HG03025 (cell line): ENCODE data around the gene ANKH.

ENCODE experiments used
- ATAC-seq: cut with Tn5 transposase; IDR thresholded peaks from one replicate; pipeline ENCODE4 v1.9.1; 2021; ENCODE audit warnings: mild to moderate bottlenecking, moderate library complexity; ENCODE audit not compliant: unreplicated experiment, low FRiP score

Gene ANKH

DNA sequence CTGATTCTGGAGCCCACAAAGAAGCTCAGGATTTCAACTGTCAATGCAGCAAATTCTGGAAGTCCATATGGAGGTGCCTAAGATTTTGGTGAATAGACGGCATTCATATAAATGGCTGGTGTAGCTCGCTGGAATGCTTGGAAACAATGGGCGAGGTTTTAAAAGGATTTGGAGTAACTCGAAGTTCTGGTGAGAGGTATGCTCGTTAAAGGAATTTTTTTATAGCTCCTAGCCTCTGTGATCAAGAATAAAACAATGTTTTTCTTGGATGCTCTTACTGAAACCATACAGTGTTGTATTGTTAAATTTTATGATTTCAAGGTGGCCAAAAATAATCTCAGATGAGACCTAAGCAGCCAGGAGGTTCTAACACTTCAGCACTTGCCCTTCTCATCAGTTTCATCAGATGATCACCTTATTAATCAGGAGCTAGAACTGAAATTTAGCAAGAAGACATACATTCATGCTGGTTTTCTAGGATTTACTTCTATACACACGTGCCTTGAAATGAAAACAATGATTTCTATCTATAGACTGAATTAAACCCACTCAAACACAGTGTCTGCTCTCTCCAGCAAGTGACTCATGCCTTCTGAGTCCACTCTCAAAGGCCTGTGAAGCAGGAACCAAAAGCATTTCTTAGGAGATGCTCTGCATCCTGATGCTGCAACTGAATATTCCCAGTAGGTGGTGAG, 127.8 kb downstream of the ANKH start:
- ATAC-seq, result no peak

DNA sequence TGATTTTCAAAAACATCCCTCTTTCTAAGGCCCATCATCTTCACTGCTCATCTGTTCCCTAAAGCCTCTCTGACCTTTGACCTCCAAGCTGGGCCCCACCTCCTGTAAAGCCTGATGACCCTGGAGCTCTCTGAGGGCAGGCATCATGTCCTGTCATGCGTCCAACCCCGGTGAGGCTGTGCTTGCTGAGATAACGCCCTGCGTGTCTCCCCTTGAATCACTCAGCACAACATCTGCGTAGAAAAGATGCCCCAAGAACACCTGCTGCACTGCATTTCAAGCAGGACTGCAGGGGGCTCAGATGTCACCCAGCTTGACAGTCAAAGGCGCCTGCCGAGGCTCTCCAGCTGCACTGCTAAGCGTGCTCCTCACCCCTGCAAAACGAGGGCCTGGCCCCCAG, 129.1 kb downstream of the ANKH start:
- ATAC-seq, result no peak

DNA sequence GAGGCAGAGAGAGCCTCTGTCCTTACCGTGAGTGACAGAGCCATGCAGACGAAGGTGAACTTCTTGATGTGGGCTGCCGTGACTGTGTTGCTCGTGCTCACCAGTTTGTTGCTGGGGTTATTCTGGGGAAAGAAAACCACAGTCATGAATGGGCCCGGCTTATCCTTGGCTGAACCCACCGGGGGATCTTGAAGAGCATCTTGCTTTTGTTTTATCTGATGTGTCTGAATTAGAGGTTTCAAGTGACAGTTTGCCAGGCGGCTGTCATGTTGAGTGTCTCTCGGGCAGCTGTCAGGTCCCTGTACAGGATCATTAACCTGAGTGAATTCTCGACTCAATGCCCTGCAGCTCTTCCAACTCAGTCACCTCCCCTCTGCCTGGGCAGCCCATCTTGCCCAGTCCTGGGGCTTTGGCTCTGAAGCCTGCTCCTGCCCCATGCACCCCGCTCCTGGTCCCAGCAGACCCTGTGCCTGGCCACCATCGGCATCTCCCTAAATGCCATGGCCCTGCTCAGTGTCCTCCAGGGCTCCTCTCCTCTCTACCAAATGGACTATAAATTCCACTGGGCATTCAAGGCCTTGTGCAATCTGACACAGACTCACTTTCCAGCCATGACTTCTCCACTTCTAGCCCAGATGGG, 129.7 kb downstream of the ANKH start:
- ATAC-seq, result no peak

DNA sequence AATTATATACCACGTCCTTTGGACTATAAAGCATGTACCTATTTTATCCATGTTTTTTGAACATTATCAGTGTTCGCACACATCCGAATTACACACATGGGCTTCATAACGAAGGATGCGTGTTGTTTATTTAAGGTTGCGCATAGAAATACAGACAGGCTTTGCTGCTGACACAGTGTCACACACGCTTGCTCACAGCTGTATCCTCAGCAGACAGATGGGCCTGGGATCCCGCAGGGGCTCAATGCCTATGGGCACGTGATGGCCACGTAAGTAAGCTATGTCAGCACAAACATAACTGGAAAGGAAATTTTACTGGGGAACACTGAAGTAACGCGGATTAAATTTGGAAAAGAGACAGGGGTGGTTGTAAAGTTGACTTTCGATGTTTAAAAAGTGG, 130.4 kb downstream of the ANKH start:
- ATAC-seq, result no peak

DNA sequence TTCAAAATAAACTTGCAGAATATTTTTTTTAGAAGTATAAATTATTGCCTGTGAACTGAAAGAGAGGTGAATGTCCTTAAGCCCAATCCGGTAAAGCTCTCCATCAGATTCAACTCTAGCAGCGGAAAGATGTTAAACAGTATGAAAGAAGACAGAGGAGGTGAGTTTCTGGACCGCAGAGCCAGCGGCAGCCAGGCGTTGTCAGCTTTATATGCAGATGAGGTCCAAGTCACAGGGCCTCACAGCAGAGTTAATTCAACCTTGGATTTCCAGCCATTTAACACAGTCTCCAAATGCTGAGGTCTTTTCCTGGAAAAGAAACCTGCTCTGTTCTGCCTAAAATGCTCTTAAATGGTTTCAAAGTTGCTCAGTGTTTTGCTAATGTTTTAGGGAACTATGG, 131.6 kb downstream of the ANKH start:
- ATAC-seq, result no peak

DNA sequence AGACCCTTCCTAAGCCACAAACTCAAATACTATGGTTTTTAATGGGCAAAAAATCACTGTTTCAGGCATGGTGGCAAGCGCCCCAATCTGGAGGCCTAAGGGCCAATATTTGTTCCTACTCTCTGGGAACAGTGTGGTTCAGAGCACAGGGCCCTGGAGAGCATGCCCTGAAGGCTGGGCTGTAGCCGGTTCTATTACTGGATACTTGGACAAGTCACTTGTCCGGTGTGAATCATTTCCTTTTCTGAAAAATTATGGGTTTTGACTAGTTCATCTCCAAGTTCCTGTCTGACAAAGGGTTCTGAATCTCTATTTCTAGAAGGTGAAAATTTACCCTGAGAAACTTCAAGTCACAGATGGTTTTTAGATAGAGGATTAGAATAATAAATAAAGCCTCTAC, 132.0 kb downstream of the ANKH start:
- no peak for ATAC-seq

DNA sequence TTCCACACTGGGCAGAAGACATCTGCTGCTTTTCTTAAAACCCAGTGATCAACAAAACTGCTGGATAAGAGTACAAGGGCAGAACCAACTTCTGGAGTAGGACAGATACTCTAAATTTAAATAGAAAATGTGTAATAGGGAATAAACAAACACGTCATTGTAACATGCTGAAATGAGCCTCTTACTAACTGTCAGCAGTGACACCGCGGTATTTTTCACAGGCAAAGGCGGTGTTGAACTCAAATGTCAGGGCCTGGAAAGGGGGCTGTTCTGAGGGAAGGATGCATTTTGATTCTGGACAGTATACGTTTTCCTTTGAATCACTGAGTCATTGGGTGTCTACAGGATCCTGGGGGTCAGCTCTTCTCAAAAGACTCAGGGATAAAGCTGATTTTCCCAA, 133.5 kb downstream of the ANKH start:
- ATAC-seq, result no peak

DNA sequence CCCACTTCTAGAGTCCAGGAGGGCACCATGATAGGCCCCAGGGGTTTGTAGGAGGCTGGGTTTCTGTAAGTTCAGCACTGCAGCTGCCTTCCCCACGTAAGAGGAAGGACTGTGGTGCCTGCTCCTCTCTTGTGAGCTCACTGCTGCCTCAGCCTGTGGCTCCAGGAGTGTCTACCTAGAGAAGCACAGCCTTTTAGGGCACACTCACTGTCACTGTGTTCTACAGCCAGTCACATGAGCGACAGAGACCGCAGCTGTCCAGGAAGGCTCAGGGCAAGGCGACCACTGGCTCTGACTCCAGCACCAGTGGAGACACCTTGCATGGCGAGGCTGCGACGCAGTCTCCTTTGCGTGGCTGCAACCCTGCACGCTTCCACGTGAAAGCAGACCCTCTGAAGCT, 134.3 kb downstream of the ANKH start:
- ATAC-seq, result no peak

DNA sequence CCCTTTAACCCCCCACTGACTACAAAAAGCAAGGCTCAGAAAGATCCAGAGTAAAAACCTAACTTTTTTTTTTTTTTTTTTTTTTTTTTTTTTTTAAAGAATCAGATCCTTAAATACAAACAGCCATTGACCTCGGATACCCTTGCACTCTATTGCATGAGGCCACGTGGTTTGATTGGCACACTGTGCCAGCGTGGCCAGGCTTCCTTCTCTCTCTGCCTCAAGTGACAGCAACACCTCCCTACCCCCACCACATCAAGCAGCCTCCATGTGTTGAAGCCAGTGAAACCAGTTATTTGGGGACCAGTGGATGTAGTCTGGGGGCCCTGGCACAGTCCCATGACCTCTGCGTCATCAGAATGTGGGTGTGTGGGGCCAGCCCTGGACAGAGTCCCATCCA, 135.6 kb downstream of the ANKH start:
- ATAC-seq, result no peak

DNA sequence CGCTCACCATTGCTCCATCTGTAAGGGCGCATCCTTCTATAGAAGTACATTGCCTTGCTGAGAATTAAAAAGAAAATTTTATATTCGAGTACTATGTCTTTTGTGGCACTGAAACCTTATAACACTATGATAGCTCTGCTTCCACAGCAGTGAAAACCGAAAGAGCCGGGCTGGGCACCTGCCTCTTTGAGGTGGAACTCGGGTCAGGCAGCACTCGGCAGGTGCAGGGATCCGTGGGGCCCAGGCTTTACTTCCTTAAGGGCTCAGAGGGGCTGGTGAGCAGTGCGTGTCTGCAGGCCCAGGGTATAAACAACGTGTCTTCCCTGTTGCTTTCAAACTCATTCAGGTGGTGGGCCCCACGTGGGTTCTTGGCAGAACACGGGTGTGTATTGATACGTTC, 137.2 kb downstream of the ANKH start:
- no peak for ATAC-seq

DNA sequence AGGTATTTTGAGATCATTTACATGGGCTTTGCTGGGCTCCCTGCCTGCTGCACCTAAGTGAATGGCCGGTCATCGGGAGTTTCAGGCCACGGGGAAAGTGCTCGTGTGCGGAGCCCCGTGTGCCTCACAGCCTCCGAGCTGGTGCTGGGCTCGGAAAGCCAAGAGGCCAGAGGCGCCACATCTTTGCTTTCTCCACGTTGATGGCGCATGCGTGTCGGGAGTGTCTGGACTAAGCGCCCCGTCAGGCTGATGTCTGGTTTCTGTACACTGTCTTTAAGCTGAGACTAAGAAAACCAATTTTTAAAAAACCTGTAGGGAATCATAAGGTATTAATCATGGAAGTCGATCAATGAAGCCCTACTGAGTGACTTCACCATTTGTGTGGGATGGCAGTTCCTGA, 137.9 kb downstream of the ANKH start:
- no peak for ATAC-seq

DNA sequence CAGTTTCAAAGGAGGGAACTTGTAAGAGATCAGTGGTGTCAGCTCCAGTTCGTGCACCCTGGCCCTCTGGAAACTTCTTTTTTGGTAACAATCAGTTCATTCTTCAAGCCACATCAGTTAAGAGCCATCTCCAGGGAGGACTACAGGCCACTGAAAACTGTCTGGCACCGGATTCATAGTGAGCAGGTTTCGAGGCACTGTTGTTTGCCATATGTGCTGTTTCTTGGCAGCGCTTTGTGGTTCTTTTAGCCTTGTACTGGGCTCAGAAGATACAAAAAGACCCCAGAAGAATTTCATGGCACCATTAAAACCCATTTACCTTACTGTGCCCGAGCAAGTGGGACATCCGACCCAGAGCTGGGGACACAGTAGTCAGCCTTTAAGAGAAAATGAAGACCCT, 138.6 kb downstream of the ANKH start:
- ATAC-seq, result no peak

DNA sequence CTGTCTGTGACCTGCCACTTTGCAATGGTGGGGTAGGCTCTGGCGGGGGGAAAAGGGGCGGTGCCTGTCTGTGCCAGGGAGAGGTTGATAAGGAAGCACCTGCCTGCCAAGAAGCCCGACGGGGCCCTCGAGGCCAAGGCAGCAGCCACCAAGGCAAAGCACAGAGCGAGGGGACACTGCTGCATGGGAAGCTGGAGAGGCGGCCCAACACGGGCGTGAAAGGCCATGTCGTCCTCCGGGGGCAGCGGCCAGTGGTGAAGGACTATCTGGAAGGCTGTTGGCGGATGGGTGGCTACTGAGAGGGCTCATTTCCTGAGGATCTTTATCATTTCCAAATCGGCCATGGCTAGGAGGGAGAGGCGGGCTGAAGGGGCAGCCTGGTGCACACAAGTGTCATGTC, 140.7 kb downstream of the ANKH start:
- ATAC-seq, result no peak

DNA sequence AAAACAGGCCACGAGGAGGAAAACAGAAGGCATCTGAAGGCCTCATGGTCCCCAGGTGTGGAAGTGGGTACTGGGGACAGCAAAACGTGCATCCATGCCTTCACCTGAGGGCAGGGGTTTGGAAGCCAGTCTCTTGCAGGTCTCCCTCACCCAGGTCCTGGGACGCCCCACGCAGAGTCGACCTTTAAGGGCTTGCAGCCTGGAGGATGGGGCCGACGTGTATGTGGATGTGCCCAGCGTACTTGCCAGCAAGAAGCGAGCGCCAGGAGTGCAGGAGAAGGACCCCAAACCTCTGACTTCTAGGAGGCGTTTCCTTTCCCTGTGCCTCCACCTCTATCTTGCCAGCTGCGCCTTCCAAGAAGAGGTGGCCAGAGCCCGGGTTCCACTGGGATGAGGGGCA, 141.1 kb downstream of the ANKH start:
- no peak for ATAC-seq

DNA sequence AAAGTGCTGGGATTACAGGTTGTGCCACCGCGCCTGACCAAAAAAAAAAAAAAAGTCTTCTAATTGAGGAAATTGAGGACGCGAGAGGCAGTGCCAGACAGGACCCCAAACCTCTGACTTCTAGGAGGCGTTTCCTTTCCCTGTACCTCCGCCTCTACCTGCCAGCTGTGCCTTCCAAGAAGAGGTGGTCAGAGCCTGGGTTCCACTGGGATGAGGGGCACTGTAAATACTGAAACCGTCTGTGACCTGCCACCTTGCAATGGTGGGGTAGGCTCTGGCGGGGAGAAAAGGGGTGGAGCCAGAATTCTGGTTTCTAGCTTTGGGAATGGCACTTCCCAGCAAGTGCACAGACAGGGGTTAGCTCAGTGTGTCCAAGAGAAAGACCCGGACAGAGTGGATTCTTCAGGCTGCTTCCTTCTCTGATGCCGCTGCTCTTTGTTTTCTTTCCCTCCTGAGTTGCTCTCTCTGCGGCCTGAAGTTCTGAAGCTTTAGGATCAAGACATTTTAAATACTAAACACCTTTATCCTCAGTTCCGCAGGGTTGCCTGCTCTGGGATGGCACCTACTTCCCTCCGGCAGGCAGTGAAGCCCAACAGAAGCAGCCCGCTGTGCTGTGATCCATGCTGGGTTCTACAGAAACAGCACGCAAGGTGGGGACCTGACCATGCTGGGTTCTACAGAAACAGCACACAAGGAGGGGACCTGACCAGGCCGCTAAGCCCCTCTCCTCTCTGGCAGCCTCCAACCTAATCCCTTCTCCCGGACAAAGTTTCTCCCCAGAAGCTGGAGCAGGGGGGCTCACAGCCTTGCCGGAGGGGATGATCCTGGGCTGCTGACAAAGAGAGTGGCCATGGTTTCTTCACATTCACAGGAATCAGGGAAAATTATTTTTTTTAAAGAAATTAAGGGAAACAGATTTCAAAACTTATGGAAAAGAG, 141.9 kb downstream of the ANKH start:
- no peak for ATAC-seq

DNA sequence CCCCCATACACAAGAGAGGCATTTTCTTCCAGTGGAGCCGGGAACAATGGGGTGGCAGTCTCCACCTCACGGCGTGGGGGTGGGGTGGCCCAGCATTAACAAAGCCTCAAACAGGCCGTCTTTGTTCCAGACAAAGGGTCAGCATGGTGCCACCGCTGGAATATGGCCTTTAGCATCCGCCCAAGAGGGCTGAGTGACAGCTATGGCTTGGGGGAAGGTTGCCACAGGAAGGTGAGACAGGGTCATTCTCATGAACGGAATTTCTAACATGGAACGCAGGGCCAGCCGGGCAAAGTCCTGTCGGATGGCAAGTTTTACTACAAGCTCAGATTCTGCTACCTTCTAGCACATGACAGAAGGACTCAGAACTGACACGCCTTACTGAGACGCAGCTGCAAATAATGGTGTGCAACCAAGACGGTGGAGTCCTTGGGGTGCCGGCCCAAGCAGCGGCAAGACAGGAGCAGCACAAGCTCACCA, 143.1 kb downstream of the ANKH start:
- no peak for ATAC-seq

DNA sequence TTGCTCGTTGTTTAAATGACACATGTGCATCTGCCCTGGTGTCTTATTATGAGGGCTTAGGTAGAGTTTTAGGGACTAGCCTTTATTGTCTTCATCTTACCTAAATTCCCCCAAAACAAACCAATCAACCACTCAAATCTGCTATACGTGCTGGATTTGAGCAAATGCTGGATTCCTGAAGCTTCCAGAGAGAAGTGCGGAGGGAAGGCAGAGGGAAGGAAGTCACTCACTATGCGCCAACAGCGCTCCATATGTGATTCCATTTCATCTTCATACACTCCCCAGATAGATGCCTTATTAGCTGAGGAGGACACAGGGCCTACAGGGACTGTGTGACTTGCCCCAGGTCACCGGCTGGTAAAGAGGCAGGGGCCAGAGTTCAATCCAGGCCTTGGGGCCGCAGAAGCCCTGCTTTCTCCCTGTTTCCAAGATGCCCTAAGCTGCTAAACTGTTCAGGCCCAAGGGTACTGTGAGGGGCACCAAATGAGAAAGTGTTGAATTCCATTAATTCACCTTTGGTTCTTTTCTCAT, 143.6 kb downstream of the ANKH start:
- no peak for ATAC-seq

DNA sequence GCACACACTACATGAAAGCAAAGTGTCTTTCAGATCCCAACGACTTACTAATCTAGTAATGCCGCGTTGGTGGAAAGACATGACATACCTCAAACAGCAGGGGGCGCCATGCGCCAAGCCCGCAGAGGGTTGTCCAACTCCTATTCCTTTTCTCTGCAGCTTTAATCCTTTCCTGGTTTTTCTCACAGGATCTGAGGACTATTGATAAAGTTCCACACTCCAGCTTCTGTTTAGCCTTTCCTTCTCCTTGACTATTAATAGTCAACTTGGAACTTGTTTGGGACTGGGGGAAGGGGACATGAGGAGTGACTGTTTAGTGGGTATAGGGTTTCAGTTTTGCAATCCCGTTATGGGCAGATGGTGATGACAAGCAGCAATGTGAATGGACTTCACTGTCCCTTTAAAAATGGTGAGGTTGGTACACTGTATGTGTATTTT, 144.1 kb downstream of the ANKH start:
- no peak for ATAC-seq

DNA sequence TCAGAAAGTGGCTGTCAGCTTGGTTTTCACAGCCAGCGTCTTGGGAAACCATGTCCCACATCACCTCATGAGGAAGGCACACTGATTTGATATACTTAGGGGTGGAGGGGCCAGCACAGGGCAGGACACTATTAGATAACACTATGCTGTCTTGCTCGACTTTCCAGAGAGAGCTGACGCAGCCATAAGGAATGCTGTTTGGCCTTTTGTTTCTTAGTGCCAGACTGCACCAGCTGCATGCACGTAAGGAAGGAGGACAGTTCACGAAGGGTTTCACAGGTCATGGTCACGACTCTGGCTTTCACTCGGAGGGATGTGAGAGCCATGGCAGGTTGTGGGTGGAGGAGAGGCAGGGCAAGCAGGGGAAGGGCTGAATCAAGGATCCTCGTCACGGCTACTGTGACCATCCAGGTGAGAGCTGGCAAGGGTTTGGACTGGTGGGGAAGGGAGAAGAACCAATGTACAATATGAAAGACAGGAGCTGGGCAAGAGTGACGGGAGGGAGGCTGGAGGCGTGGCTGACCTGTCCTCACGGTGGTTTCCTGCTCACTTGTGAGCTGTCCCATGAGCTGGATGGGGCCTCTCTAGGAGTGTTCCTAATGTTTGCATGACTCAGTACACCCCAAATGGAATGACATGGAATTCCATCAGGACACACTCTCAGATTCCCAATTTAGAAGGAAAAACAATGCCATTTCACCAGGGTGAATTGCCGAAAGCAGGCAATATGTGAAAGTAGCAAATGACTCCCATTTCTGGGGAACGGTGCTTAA, 145.3 kb downstream of the ANKH start:
- ATAC-seq, result no peak

DNA sequence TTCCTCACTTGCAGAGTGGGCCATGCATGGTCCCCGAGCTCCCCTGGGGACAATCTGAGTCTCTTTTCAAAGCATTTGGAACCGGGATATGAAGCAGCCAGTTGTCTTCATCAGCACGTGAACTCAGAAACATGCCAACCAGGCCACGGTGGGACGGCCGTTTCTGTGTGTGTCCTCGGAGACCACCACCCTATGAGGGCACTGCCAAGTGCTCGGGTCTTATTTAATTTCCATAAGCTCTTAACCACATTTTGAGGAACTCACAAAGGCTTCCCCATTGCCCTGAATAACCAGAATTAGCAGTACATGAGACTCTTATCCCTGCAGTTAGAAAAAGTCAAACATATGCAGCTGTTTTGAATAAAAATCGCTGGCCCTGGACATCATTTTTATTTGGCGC, 146.9 kb downstream of the ANKH start:
- ATAC-seq, result no peak
